NCI-H1417 treated with DMSO at 0.1 percent for 48 hours (cell line): ENCODE data around the gene PRPF6.
"Not testable (repeated sequence)": the region's sequence is repeated elsewhere in the genome, so short reads cannot be mapped to it uniquely, and the experiment has no call there.

Source experiments
- DNase-seq: peaks from one replicate; lab custom pipeline; 2025; lab: John Stamatoyannopoulos, UW

The PRPF6 gene

DNA sequence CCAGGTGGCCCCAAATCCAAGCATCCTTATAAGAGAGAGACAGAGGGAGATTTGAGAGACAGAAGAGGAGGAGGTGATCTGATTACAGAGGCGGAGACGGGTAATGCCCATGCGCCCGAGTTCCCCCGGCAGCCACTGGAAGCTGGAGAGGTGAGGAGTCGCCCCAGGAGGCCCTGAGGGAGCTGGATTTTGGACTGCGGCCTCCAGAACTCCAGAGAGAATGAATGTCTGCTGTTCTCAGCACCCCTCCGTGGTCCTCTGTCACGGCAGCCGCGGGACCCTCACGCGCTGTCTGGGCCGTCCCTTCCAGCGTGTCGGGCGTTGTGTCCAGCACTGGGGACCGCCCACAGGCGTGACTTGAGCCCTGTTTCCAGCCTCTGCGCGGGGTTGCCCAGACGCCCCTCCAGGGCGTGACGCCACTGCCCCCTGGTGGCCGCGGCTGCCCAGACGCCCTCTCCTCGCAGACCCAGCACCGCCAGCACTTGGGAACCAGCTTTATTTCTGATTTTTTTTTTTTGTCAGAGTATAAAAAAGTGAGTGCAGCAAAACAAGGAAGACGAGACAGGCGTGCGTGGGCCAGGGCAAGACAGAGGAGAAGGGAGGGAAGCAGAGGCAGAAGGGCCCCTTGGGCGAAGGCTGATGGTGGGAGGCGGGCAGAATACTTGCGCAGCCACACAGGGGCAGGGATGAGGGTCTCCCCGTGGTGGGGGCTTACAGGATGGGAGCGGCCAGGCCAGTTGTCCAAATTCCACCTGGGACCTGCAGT is 7.1 kb upstream of the PRPF6 start:
- peak; percentile 57 for DNase-seq

DNA sequence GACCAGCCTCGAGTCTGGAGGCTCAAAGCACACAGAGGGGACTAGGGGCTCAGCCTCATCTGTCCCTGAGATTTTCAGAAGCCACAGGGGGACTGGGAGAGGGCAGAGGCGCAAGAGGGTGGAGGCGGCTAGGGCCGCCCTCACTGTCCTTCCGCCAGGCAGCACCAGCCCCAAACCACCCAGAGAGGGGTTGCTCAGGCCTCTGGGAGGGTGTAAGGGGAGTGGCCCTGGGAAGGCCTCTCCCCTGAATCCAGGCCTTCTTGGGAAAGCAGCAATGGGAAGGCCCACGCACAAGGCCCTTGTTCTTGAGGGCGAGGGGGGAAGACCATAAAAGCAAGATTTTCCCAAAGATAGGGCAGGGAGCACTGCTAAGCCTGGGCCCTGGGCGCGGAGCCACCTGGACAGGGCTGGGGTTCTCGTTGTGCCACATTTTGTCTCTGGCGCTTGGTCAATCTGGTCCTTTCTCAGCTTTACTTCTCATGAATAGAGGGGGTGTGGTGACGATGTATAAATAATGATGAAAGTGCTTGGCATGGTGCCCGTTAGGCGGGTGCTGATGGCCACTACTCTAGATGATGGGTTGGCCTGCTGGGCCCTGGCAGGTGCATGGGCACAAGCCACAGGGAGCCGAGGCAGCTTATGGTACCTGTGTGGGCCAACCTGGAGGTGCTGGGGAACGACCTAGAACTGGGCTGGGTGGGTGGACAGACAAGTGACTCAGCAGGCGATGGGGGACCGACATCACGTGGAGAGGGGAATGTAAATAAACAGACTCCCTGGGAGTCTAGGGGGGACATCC is 6.3 kb upstream of the PRPF6 start:
- peak; percentile 98 for DNase-seq

DNA sequence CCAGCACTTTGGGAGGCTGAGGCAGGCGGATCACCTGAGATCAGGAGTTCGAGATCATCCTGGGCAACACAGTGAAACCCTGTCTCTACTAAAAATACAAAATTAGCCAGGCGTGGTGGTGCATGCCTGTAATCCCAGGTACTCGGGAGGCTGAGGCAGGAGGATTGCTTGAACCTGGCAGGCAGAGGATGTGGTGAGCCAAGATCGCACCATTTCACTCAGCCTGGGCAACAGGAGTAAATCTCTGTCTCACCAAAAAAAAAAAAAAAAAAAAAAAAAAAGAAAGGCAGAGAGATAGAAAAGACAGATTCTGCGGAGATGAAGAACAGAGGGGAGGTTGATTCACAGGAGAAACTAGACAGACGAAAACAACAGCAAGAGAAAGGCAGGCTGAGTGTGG is 4.4 kb upstream of the PRPF6 start:
- not testable (repeated sequence) for DNase-seq

DNA sequence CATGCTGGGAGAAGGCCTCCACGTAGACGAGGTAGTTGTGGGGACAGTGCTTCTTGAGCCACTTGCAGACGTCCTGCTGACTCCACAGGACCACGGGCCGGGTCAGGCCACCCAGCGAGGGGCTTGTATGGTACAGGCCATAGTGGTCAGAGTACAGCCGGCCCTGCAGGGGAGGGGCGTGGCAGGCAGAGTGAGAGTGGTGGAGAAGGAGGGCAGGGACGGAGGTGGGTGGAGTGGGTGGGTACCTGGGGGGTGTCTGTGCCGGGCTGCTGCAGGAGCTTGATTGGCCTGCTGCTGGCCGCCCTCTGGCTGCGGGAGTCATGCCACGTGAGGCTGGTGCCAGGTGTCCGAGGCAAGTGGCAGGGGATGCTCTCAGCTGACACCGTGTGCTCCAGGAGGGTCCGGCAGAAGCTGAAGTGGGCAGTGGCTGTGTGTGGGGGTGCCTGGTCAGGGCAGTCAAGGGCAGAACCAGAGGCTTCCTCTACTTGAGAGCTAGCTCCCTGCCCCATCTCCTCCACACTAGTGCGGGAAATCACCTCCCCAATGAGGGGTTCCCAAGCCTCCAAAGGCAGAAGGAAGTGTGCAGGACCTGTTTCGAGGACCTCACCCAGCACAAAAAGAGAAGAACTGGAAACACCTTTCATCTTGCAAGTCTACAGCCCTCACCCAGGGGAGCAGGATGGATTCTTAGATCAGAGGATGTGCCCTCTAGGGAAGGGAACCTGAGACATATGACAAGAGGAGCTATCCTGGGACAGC is 3.8 kb upstream of the PRPF6 start:
- no peak for DNase-seq

DNA sequence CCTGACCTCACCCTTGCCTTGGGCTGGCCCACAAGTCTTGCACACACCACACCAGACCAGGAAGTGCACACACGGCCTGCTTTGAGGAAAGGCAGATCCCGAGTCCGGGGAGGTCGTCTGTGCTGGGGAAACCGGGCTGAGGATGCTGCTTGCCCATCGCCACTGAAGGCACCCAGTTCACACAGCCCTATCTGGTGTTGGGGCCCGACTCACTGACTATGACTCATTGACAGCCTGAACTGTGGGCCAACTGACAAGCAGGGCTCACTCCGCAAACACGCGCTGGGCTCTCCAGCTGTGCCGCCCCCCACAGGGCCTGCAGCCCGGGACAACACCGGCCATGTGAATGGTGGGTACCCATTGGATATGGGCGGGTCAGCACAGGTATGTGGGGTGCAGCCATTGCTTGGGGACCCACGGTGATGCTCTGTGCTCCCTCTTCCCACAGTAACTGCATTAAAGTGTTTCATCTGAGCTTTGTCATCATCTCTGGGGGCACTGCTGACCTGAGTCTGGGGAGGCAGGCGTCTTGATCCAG is 3.1 kb upstream of the PRPF6 start:
- no peak for DNase-seq

DNA sequence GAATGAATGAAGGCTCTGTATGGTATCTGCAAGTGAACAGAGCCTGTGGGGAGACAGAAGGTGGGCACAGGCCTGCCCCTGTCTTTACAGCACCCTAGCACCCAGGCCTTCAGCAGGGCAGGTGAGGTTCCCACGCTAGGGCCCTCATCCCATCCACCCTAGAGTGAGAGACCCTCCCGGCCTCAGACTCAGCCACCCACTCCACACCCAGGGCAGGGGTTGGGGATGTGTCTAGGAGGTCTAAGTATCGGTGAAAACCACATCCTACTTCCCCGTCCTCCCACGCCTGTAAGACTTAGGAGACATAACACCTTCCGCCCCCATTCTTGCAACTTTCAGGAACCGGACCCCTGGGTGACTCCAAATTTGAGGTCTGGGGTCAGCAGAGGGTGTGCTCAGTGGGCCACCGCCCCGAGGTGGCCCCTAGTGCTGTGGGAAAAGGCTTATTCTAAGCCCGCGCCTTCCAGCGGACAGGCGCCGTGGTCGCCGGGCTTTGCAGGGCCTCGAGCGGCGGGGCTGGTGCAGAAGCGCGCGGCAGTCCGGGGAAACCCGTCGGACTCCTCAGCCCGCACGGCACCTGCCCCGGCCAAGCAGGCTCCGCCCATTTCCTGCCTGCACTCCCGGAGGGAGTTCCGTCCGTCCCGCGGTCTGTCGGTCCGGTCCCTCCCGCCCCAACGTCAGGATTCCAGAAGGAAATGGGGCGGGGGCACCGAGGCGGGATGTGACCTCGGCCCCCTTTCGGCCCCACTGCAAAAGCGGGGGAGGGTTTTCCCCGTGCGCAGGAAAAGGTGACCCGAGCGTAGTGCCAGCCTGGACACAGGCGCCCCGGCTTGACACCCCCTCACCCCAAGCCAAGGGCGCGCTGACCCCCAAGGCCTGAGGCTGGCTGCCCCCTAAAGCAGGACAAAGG is 2.4 kb upstream of the PRPF6 start:
- no peak for DNase-seq

DNA sequence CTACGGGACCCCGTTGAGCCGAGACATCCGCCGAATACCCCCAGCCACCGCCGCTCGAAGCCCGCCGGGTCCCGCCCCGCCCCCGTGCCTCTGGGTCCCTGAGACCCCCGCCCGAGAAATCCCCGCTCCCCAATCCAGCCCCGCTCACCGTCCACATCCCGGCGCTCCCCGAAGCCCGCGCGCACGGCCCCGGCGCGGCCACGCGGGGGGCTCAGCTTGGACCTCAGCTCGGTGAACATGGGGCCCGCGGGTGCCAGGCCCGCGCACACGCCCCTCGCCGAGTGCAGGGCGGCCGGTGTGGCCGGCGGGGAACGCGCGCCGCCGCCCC is 1.7 kb upstream of the PRPF6 start:
- DNase-seq: no peak

DNA sequence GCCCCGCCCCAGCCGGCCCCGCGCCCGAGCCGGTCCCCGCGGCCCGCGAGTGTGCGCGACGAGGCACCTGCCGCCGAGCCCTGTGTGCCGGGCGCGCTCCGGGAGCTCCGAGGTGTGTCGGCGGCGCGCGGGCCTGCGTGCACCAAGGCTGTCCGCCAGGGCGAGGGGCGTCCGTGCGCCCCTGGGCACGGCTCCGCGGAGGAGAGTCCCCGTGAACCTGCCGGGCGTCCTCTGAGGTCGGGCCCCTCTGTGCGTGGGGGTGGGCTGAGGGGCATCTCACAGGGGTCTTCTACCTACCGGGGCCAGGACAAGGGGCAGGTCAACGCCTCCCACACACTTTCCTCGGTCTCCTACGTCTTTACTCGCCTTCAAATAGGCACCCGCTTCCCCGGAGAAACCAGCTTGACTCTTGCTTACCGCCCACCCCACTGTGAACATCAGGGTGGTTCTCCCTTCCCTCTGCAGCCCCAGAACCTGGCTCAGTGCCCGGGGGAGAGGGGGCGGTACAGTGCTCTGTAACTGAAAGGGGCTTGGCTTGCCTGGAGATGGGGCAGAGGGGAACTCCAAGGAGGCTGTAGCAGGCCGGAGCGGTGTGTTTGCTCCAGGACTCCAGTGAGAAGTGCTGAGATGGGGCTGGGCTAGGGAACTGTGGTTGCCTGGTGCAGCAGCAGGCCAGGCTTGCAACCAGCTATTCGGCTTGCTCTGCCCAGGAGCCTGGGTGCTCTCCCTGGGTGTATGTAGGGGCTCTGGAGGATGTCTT is 1.2 kb upstream of the PRPF6 start, which contains the start of gene SAMD10:
SAMD10 (minus strand) TSS at position 86 of the 760 bp plus-strand sequence. CDS start 175 bp downstream, outside the sequence.
- DNase-seq: no peak

DNA sequence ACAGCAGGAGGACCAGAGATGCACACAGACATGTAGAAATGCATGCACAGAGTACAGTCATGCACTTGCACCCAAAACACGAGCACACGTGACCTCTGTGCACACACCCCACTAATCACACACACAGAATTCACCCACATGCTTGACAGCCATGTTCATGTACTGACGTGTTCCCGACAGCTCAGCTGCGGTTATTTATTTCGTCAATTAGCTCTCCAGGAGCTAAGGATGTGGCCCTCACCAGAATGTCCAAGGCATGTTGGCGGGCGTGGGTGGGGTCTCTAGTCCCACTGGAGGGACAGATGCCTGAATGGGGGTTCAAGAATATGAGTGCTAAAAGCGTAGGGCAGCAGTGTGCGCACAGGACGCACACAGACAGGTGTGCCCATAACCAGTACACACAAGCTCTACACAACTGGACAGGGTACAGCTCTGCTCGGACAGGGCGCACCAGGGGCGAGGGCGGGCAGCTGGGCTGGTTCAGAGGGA is 571 bp upstream of the PRPF6 start:
- DNase-seq: no peak

DNA sequence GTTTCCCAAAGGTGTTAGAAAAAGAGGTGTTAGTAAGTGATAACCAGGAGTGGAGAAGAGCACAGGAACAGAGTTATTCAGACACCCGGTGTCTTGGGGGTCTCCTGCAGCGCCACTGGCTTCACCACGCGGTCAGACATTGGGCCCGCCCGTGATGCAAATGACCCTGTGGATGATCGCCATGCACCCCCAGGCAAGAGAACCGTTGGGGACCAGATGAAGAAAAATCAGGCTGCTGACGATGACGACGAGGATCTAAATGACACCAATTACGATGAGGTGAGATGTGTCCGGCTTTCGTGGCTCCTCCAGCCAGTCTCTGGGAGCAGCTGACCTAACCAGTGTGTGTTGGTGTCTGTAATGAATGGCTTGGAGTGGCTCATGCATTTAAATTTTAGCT is 2.0 kb downstream of the PRPF6 start:
- DNase-seq: no peak

DNA sequence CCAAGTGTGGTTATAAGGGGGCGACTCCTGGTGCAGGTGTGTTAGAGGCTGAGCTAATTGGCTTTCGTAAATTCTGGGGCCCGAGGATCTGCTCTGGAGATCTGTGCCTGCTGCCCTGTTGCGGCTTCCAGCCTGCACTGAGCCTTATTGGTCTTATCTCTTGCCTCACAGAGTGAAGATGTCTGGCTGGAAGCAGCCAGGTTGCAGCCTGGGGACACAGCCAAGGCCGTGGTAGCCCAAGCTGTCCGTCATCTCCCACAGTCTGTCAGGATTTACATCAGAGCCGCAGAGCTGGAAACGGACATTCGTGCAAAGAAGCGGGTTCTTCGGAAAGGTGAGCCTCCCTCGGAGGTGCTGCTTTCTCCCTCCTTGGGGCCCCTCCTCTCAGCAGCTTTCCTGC is 20.0 kb downstream of the PRPF6 start:
- DNase-seq: no peak

DNA sequence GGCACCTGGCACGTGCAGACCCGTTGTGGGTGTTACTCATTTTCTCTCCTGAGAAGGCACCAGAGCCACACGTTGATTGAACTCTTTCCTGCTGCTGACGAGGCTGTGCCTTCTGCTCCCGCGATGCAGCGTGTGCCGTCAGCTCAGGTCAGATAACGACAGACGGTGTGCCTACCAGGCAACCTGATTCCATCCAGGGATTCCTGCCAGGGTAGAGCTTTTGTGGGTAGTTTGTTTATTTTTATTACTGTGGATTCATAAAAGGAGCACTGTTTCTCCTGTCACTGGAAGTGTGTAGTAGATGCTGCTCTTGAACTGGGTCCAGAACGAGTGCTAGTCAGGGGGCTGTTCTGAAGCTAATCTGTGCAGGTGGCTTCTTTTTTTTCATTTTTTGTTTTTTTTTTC is 20.7 kb downstream of the PRPF6 start:
- DNase-seq: no peak

DNA sequence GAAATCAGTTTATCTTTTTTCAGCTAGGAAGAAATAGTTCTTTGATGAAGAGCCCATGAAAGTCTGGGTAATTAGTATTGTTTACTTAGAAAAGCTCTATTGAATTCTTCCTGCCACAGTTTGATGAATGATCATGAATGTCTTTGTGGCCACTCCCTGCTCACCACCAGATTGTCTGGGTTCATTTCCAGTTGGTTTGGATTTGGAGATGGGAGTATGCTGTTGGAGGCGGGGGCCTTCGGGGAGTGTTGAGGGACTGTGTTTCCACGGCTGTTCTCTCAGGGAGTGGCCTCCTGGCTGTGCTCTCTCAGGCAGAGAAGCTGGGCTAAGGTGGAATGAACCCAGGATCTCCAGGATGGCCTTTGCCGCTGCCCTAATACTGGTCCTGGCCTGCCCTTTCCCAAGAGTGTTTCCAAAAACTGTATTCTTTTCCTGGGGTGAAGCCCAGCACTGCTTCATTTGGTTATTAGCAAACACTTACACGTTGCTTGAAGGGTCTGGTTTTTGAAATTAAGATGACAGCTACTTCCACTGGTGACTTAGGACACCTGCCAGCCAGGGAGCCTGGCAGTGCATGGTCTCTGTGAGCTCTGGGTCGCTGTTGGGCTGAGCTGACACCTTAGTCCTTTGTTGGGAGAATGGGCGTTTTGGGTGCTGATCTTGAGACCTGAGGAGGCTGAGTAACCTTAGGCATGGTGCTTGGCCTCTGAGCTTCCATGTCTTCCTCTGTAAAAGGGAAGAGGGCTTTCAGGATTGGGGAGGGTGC is 23.2 kb downstream of the PRPF6 start:
- DNase-seq: no peak

DNA sequence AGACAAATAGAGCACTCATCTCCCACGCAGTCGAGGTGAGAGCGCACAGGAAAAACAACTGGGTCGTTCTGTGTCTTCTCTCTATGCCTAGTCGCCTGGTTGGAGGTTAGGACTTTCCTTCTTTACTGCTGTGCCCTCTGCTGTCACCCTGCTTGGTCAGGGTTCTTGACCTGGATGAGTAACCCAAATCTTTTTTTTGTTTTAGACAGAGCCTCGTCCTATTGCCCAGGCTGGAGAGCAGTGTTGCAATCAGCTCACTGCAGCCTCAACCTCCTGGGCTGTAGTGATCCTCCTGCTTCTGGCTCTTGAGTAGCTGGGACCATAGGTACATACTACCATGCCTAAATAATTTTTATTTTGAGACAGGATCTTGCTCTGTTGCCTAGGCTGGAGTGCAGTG is 24.5 kb downstream of the PRPF6 start:
- DNase-seq: no peak

DNA sequence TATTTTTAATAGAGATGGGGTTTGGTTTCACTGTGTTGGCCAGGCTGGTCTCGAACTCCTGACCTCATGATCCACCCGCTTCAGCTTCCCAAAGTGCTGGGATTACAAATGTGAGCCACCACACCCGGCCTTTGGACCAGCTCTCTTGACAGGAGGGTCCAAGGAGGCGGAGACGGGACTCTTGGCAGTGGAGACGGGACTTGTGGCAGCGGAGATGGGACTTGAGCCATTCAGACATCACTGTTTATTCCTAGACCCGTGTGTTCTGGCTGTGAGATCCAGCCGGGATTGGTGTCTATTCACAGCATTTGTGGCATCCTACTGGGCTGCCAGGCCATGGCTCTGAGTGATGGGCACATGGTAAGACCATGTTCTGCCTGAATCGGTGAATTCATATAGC is 25.6 kb downstream of the PRPF6 start:
- no peak for DNase-seq

DNA sequence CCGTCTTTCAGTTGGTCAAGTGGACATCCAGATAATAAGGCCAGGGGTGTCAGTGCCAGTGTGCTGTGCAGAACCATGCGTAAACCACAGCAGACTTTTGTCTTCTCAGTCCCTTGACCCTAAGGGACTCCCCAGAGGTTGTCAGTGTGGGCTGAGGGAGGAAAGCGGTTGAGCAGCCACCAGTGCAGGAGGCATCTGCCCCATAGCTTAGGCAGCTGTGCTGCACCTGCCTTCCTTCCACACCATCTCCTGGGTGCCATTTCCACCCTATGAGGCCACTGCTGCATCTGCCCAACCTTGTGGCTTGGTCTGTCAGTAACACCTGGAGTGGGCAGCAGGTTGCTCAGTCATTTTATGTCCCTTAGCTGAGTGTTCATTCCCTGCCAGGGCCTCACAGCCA is 26.0 kb downstream of the PRPF6 start:
- no peak for DNase-seq

DNA sequence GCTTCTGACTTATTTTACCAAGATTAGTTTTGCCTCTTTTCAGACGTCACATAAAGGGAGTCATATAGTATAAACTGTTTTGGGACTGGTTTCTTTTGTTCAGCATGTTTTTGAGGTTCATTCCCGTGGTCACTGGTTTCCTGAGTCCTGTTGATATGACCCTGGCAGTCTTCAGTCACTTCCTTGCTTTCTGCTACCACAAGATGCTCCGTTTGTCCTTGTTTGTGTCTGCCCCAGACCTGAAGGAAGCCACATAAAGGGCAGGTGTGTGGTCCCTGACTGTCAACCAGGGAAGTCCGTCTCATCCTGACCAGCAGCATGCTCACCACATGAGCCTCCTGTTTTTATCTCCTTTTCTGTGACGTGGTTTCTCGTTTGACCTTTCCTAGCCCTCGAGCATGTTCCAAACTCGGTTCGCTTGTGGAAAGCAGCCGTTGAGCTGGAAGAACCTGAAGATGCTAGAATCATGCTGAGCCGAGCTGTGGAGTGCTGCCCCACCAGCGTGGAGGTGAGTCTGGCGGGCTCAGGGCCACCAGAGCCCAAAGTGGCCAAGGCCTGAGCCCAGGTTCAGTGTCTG is 29.0 kb downstream of the PRPF6 start:
- no peak for DNase-seq

DNA sequence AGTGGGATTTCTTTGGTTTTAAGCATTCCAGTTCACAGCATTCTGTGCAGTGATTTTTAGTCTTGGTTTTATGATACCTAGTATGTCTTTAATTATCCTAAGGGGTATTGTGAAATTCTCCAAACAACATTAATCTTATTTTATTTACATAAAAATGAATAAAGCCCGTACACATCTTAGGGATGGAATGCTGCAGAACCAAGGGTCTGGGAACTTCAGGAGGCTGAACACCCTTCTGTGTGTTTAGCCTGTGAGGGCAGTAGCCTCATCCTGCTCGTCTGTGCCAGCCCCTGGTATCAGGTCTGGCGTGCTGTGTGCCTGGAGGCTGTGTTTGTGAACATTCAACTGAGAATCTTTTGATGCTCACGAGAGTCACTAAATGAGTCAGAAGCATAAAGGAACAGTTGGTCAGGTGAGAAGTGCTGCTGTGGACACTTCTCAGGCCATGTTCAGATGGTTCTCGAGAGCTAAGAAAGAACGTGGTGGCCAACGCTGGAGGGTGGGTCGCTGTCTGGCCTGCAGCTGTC is 29.8 kb downstream of the PRPF6 start:
- no peak for DNase-seq

DNA sequence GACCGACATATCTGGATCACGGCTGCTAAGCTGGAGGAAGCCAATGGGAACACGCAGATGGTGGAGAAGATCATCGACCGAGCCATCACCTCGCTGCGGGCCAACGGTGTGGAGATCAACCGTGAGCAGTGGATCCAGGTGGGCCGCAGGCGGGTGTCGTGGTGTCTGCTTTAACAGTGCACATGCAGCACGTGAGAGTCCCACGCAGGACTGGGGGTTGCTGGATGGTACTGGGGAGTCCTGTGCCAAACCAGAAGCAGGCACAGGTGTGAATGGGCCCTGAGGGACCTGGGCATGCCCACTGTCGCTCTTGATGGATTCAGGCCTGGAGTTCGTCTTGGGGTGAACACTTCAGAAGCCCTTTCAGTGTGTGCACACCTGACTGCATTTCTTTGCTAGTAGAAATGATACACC is 30.4 kb downstream of the PRPF6 start:
- no peak for DNase-seq
